GM18498 (cell line): ENCODE data around the gene HOXA3.

Source experiments
- ATAC-seq: cut with Tn5 transposase; IDR thresholded peaks from one replicate; pipeline ENCODE4 v1.9.1; 2021; ENCODE audit warnings: mild to moderate bottlenecking, moderate library complexity; ENCODE audit not compliant: unreplicated experiment

HOXA3 gene

GRCh38 chr7:27145914-27146412 lies 6.4 kb downstream of the HOXA3 start:
- ATAC-seq: no peak

GRCh38 chr7:27145165-27145913 lies 7.0 kb downstream of the HOXA3 start:
- no peak for ATAC-seq

- ATAC-seq: no peak
These were observed 7.6 kb downstream of the HOXA3 start for GRCh38 chr7:27144781-27145164.

GRCh38 chr7:27143950-27144780 lies 8.2 kb downstream of the HOXA3 start:
- ATAC-seq: no peak

- no peak for ATAC-seq
These were observed 9.1 kb downstream of the HOXA3 start, which contains the start of gene HOXA5 for GRCh38 chr7:27143023-27143949. HOXA5 (minus strand) TSS chr7:27143681; CDS start chr7:27143607, 74 bp downstream.

GRCh38 chr7:27142580-27143022 lies 9.8 kb downstream of the HOXA3 start:
- ATAC-seq: no peak

GRCh38 chr7:27141923-27142579 lies 10.3 kb downstream of the HOXA3 start:
- no peak for ATAC-seq

- ATAC-seq: no peak
These were observed 11.1 kb downstream of the HOXA3 start for GRCh38 chr7:27141137-27141922.

- no peak for ATAC-seq
These were observed 12.1 kb downstream of the HOXA3 start for GRCh38 chr7:27140126-27140857.

- no peak for ATAC-seq
These were observed 12.9 kb downstream of the HOXA3 start for GRCh38 chr7:27139334-27140125.

GRCh38 chr7:27138985-27139333 lies 13.4 kb downstream of the HOXA3 start:
- ATAC-seq: no peak

GRCh38 chr7:27138472-27138871 lies 13.9 kb downstream of the HOXA3 start:
- no peak for ATAC-seq

GRCh38 chr7:27137640-27138315 lies 14.6 kb downstream of the HOXA3 start:
- ATAC-seq: no peak

GRCh38 chr7:27134392-27134791 lies 18.0 kb downstream of the HOXA3 start:
- ATAC-seq: no peak

GRCh38 chr7:27133409-27134231 lies 18.8 kb downstream of the HOXA3 start:
- no peak for ATAC-seq

GRCh38 chr7:27132978-27133377 lies 19.4 kb downstream of the HOXA3 start:
- ATAC-seq: no peak

- no peak for ATAC-seq
These were observed 20.2 kb downstream of the HOXA3 start for GRCh38 chr7:27132214-27132613.
